HG03159 (cell line): ENCODE results near the gene SHLD2.
A peak's percentile ranks its signal among the peaks of the same experiment; 100 is the strongest.
"Not testable (repeated sequence)": the region's sequence is repeated elsewhere in the genome, so short reads cannot be mapped to it uniquely, and the experiment has no call there.

Experiments
- ATAC-seq: cut with Tn5 transposase; IDR thresholded peaks from one replicate; pipeline ENCODE4 v1.9.1; 2021; ENCODE audit warnings: mild to moderate bottlenecking, moderate library complexity; ENCODE audit not compliant: unreplicated experiment

SHLD2 gene

GRCh38 chr10:87094373-87095235, at the start of gene SHLD2, which contains the start of gene GLUD1:
Gene SHLD2, plus strand, starts transcription at chr10:87095206. Its CDS starts 56,149 bp downstream, at chr10:87151355.
Gene GLUD1, minus strand, starts transcription at chr10:87094843. Its CDS starts 74 bp downstream, at chr10:87094769.
- peak; percentile 54 for ATAC-seq

GRCh38 chr10:87045434-87045938, 49.5 kb upstream of the SHLD2 start:
- no peak for ATAC-seq

- ATAC-seq = no peak
These were observed 41.9 kb upstream of the SHLD2 start for GRCh38 chr10:87053111-87053510.

GRCh38 chr10:87053577-87054181, 41.3 kb upstream of the SHLD2 start:
- no peak for ATAC-seq

GRCh38 chr10:87054373-87055295, 40.4 kb upstream of the SHLD2 start:
- ATAC-seq = no peak

- ATAC-seq = no peak
These were observed 36.8 kb upstream of the SHLD2 start for GRCh38 chr10:87058171-87058570.

GRCh38 chr10:87059401-87059800, 35.6 kb upstream of the SHLD2 start:
- ATAC-seq = no peak

- no peak for ATAC-seq
These were observed 34.6 kb upstream of the SHLD2 start for GRCh38 chr10:87060280-87060928.

- no peak for ATAC-seq
These were observed 30.4 kb upstream of the SHLD2 start for GRCh38 chr10:87064651-87065050.

GRCh38 chr10:87066178-87066577, 28.8 kb upstream of the SHLD2 start:
- no peak for ATAC-seq

- ATAC-seq = no peak
These were observed 28.1 kb upstream of the SHLD2 start for GRCh38 chr10:87066865-87067264.

- ATAC-seq = no peak
These were observed 26.7 kb upstream of the SHLD2 start for GRCh38 chr10:87068281-87068680.

GRCh38 chr10:87072449-87072848, 22.6 kb upstream of the SHLD2 start:
- no peak for ATAC-seq

GRCh38 chr10:87076421-87076820, 18.6 kb upstream of the SHLD2 start:
- ATAC-seq = not testable (repeated sequence)

- ATAC-seq = no peak
These were observed 15.7 kb upstream of the SHLD2 start for GRCh38 chr10:87079106-87079836.

- ATAC-seq = not testable (repeated sequence)
These were observed 14.4 kb upstream of the SHLD2 start for GRCh38 chr10:87080621-87081020.

GRCh38 chr10:87081574-87081973, 13.4 kb upstream of the SHLD2 start:
- ATAC-seq = not testable (repeated sequence)

GRCh38 chr10:87082219-87082618, 12.8 kb upstream of the SHLD2 start:
- not testable (repeated sequence) for ATAC-seq

- peak; percentile 35 for ATAC-seq
These were observed 11.3 kb upstream of the SHLD2 start for GRCh38 chr10:87083576-87084290.
